Forelimb muscle (tissue), 1 donor: Measurements from ENCODE around the gene CABP7. TPM values are rescaled to one million over a fixed set of nuclear protein-coding genes. Genes with fewer than 3 reads are reported as not detected.

Source experiments
- DNase-seq: peaks from one replicate; pipeline ENCODE4 v3.0.0-alpha.2; 2013; ENCODE audit warnings: low read depth
- polyA plus RNA-seq: library from polyadenylated mRNA; unstranded; fragments of 120-200 nt; gene quantifications from one replicate; pipeline ENCODE4 v1.2.1, GENCODE V29; 2013; ENCODE audit not compliant: insufficient read length

The CABP7 gene
- polyA plus RNA-seq, 1 donor: 0.14 TPM

DNA sequence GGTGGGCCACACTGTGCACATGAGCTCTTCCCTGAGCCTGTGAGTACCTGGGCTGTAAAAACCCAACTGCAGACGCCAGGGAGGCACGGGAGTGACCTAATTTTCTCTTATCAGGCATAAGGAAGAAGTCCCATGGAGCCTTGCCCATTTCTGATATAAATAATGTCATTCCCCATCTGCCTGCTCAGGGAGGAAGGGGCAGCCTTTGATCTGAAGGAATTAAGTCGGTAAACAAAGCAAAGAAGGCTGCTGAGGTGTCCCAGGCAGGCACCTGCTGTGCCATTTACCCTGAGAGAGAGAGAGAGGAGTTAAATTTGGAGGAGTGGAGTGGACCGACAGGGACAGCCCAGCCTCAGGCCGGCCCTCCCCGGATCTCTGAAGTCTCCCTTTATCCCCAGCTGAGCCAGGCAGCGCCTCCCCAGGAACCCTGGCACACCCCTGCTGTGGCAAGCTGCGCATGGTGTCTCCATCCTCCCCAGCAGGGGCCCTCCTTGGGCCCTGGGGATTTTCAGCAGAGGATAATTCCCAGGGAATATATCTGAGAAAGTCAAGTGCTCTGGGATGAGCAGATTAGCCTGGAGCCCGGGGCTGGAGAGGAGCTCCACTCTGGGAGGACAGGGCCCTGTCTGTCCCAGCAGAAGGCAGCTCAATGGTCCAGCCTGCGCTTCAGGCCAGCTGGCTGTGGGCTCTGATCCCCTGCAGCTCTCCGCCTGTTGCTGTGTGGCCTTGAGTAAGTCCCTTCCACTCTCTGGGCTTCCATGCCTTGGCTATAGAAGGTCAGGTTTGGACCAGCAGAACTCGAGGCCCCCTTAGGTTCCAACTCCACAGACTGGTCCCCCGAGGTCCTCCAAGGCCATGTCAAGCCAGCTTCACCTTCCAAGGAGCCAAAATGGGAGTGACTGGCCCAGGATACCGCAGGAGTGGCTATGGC lies 17.5 kb upstream of the CABP7 start:
- DNase-seq: no peak

DNA sequence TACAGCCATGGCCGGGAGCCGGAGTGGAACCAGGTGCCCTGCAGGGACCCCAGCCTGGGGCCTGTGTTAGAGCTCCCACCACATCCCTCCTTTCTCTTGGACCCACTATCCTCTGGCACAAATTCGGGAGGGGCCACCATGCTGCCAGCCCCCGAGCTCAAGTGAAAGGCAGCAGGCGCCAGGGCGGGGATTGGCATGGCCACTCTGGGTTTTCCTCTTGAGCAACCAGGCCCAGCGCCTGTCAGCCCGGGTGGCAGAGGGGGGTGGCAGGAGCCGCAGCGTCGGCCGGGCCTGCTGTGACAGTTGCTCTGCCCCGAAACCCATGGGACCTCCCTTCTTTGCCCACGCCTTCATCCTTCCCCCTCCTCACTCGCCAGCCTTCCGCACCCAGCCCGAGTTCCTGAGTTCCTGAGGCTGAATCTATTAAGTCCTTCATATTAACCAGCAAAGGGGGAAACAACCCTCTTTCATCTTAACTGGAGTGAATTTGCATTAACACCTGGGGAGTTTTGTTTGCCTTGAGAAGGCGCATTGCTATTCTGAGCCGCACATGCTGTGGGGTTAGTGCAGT lies 16.8 kb upstream of the CABP7 start:
- no peak for DNase-seq

GRCh38 chr22:29703569-29704195 lies 16.1 kb upstream of the CABP7 start:
- no peak for DNase-seq

DNA sequence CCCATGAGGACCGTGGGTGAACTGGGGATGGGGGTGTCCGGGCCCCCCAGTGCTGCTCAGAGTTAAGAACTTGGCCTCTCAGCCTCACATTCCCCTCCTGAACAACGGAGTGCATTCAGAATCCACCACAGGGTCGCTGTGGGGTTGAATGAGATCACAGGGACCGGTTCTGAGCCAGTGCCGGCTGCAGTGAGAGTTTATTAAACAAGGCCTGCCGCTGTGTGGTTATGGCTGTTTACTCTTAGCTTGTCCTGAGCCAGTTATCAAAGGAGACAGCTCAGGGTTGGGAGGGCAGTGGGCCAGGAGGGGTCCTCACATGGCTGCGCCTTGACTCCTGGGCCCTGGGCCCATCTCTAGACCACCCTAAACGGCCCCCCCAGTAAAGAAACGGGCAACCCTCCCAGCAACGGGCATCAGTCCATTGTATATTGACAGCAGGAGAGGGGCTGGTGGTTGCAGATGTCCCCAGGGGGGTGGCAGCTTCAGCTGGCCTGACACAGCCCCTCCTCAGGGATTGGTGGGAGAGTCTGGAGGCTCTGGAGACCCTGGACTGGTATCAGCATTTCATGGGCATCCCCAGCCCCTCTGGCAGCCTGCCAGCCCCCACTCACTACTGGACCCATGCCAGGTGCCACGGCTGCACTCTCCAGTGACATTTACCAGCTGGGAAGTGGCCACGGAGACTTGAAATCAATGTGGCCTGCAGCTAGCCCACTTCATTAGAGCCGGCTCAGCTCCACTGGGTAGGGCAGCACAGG lies 15.1 kb upstream of the CABP7 start:
- DNase-seq: no peak

GRCh38 chr22:29705651-29706050 lies 14.2 kb upstream of the CABP7 start:
- DNase-seq: no peak

DNA sequence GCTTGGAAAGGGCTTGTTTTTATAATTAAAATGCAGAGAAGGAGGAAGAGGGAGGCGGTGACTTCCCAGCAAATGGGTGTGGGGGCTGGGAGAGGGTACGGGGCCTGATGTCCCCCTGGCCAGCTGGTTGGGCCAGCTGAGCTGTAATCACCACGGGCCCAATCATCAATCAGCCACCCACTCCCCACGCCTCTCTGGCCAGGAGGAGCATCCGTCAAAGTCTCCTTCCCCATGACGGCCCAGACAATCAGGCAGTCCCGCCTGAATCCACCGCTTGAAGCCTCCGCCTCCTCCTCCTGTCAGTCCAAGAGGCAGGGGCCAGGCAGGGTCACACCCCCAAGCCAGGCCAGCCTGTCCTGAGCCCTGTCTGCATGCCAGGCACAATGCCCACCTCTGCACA lies 13.3 kb upstream of the CABP7 start:
- DNase-seq: no peak

DNA sequence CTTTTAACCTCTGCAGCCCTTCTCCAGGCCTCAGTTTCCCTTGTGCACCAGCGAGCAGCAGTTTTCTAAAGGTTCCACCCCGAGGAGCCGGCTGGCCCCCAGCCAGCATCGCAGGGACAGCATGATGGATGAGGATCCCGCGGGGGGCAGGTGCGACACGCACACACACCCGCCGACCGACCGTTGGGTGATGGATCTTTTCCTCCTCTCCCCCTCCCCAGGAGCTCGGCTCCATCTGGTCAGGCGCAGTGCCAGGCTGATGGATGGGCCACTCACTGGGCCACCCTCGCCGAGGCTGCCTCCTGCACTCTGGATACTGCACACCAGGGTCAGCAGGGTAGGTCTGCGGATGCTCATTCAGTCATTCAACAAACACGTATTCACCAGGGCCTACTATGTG lies 12.8 kb upstream of the CABP7 start:
- no peak for DNase-seq

DNA sequence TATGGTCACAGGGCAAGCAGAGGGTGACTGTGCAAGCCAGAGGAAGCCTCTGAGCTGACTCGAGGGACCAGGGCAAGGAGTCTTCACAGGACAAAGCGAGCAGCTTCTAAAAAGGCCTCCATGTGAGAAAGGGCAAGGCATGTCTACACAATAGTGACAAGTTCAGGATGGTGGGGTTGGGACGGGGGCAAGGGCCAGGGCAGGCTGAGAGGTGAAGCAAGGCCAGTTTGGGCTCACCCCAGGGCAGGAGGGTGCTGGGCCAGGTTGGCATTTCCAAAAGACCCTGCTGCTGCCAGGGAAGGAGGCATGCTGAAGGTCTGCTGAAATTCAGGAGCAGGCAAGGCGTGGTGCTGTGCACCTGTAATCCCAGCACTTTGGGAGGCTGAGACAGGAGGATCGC lies 12.3 kb upstream of the CABP7 start:
- no peak for DNase-seq

- no peak for DNase-seq
Measured at GRCh38 chr22:29710193-29710592, 9.6 kb upstream of the CABP7 start.

DNA sequence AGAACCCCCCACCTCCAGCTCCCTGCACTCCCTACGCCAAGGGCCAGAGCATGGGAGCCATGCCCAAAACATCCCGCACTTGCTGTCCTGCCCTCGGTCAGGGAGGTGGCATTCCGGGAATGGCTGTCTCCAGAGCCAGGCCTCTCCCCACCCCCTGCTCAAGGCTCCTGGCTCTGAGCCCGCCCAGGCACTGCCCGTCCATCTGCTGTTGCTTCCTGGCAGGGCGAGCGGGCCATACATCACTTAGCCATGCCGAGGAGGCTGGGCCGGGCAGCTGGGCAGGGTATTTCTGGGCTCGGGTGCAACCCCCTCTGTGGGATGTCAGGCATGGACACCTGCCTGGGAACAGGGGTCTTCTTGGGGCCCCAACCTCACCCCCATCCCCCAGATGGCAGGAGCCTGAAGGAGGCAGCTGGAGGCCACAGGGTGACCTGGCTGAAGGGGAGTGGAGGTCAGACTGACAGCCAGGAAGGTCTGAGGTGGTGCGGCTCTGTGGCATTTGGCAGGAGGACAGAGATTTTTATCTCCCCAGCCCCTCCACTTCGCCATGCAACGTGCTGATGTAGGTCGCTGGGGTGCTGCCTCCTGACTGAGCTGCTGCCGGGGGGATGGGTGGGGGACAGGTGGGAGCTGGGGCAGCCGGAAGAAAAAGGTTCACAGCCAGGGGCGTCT lies 8.7 kb upstream of the CABP7 start:
- DNase-seq: no peak

- DNase-seq: no peak
Measured at GRCh38 chr22:29712119-29712518, 7.7 kb upstream of the CABP7 start.

- no peak for DNase-seq
Measured at GRCh38 chr22:29713156-29713727, 6.6 kb upstream of the CABP7 start.

DNA sequence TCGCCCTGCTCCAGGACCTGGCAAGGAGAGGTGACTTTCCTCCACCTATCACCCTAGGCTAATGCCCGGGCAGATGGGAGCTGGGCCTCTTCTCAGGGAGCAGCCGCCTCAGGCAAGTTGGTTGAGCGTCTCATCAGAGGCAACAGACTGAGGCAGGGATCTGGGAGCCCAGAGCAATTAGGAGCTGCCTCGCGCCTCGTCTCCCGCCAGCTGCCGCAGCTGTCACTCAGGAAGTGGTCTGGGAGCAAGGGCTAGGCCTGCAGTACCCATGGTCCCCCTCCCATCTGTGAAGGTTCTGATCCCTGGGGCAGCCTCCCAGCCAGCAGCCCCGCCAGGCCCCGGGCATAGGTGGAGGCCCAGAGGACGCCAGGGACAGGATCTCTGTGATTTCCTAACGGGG lies 4.6 kb upstream of the CABP7 start:
- no peak for DNase-seq

DNA sequence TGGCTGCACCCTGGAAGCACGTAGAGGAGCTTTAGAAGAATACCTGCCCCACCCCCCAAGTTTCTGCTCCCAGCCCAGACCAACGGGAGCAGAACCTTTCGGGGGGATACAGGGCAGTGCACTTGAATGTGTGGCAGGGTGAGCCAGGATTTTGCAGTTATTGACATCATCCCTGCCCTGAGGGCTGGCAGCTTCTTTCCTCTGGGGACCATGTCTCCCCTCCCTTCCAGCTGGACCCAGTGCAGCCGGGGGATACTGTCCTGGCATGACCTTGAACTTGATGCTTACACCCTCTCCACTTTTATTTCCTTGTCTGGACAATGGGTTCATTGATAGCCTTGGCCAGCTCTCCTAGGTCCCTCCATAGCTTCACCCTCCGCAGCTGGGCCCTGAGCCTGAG lies 4.1 kb upstream of the CABP7 start:
- DNase-seq: no peak

GRCh38 chr22:29716814-29717545 lies 2.8 kb upstream of the CABP7 start:
- DNase-seq: peak; percentile 55

DNA sequence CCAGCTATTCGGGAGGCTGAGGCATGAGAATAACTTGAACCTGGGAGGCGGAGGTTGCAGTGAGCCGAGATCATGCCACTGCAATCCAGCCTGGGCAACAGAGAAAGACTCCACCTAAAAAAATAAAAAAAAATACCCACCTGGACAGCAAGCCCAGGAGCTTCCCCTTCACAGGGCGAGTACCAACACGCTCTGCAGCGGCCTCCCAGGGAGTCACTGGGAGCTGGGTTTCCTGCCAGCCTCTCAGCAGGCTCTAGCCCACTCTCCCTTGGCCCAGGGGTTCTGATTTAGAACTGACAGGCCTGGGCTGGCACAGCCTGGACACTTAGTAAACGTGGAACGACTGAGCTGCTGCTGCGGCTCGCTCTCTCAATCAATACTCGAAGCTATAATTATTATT lies 2.0 kb upstream of the CABP7 start:
- no peak for DNase-seq

DNA sequence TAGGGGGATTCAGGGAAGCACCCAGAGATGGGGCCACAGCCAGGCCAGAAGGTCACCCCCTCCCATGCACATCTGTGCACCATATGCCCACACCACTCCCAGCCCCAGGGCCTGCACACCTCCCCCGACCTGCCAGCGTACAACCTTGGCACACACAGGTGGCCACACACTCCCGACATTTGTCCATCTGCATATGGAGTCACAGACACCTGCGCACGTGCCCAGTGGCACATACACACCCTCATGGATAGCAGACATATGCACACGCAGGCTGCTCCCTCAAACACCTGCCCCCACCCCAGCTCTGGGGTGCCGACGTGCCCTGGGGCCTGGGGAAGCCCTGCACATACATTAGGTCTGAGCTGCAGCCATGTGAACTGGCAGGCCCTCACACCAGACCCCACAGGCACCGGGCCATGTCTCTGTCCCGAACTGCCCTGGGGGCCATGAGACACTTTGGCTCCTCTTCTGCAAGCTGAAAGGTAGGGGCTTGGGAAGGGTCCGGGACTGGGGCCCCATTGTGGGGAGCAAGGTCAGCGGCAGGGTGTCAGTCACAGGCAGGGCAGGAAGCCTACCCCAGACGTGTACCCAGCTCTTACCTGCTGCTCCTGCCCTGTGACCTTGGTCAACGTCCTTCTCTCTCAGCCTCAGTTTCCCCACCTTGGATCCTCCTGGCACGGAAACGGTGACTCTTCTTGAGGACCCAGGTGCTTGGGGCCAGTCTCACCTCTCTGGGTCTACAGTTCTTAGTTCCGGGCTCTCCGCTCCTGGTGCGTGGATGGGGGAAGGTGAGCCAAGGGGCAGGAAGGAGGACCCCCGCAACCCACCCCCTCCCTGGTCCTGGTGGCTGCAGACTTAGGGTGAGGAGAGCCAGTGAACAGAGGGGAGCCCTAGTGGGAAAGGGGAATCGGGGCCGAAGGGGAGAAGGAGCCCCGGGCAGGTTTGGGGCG lies 579 bp upstream of the CABP7 start:
- DNase-seq: no peak

GRCh38 chr22:29720811-29721323 lies 1.1 kb downstream of the CABP7 start:
- no peak for DNase-seq

- no peak for DNase-seq
Measured at GRCh38 chr22:29722151-29722550, 2.3 kb downstream of the CABP7 start.
